GM19438 (cell line): ENCODE data around the gene OR2A25.

Experiments
- ATAC-seq: cut with Tn5 transposase; IDR thresholded peaks from one replicate; pipeline ENCODE4 v1.9.1; 2021; ENCODE audit warnings: low read depth; ENCODE audit not compliant: unreplicated experiment

The OR2A25 gene

GRCh38 chr7:144063710-144064109 lies 5.9 kb upstream of the OR2A25 start:
- ATAC-seq, result no peak

- ATAC-seq, result no peak
Measured at GRCh38 chr7:144069953-144070352, 342 bp downstream of the OR2A25 start.

GRCh38 chr7:144074374-144074773 lies 4.8 kb downstream of the OR2A25 start:
- no peak for ATAC-seq

GRCh38 chr7:144085978-144086377 lies 16.4 kb downstream of the OR2A25 start, which contains the start of gene OR2A12:
TSS of gene OR2A12 (plus strand) at chr7:144086278. CDS start at chr7:144095108, 8,830 bp downstream.
- no peak for ATAC-seq

- ATAC-seq, result no peak
Measured at GRCh38 chr7:144086730-144087129, 17.1 kb downstream of the OR2A25 start.

- no peak for ATAC-seq
Measured at GRCh38 chr7:144087230-144087629, 17.6 kb downstream of the OR2A25 start.

GRCh38 chr7:144090667-144091066 lies 21.1 kb downstream of the OR2A25 start:
- no peak for ATAC-seq

GRCh38 chr7:144098776-144099175 lies 29.2 kb downstream of the OR2A25 start:
- ATAC-seq, result no peak

GRCh38 chr7:144100607-144101006 lies 31.0 kb downstream of the OR2A25 start:
- no peak for ATAC-seq

GRCh38 chr7:144102041-144102440 lies 32.4 kb downstream of the OR2A25 start:
- ATAC-seq, result no peak

- ATAC-seq, result no peak
Measured at GRCh38 chr7:144105211-144105610, 35.6 kb downstream of the OR2A25 start.

GRCh38 chr7:144109283-144109682 lies 39.7 kb downstream of the OR2A25 start, which contains the start of gene OR2A2:
TSS of gene OR2A2 (plus strand) at chr7:144109583. CDS start at chr7:144109583, 0 bp downstream.
- ATAC-seq, result no peak

GRCh38 chr7:144110272-144110671 lies 40.7 kb downstream of the OR2A25 start:
- no peak for ATAC-seq

GRCh38 chr7:144113651-144114050 lies 44.0 kb downstream of the OR2A25 start:
- no peak for ATAC-seq

GRCh38 chr7:144118341-144118740 lies 48.7 kb downstream of the OR2A25 start:
- no peak for ATAC-seq

GRCh38 chr7:144122876-144123275 lies 53.3 kb downstream of the OR2A25 start, which contains the start of gene OR2A14:
TSS of gene OR2A14 (plus strand) at chr7:144123176. CDS start at chr7:144129113, 5,937 bp downstream.
- ATAC-seq, result no peak
